DMS 273 (cell line): ENCODE data around the gene ZNF350.
A peak's percentile ranks its signal among the peaks of the same experiment; 100 is the strongest.
"Not testable (repeated sequence)": the region's sequence is repeated elsewhere in the genome, so short reads cannot be mapped to it uniquely, and the experiment has no call there.

Experiments used
- DNase-seq: peaks from one replicate; lab custom pipeline; 2025; ENCODE audit not compliant: unreplicated experiment; lab: John Stamatoyannopoulos, UW

ZNF350 gene

DNA sequence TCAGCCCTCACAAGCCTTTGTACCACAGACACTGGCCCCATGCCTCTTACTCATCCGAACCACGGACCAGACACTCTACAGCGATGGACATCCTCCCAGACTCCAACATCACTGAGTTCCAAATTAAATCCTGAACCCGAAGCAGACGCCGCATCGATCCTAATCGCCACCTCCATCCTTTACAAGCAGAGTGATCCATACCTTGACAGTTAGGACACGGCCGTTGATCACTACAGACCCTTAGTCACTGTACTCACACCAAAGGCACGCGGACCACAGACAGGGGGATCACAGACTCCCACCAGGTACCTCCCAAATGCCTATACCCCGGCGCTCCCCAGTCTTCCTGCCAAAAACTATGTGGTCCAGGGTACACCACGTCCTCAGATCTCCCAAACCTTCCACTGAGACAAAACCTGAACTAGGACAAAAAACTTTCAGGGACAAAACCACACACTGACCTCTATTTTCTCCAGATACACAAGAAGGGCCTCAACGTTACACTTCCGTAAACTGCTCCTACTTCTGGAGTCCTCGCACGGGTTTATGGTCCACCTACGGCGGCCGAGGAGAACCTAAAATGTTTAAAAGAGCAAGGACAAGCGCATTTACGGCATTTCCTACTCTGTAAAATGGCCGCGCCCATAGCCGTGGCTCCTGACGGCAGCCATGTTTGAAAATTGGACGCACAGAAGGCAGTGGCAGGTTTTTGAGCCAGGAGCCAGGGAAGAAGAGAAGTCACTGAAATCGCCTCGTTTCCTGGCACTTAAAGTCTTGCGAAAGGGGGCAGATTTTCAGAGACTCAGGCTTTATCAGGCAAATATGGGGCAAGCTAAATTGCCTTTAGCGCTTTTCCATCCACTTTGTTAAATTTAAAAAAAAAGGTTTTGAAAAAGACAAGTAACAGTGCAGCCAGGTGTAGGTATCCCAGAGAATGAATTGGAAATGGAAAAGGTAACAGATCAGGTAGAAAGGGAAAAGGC is at the start of gene ZNF350:
Gene ZNF350, minus strand, starts transcription at position 532 of the 983 bp plus-strand sequence. CDS start 12,480 bp downstream, outside the sequence.
- peak; percentile 98 for DNase-seq

DNA sequence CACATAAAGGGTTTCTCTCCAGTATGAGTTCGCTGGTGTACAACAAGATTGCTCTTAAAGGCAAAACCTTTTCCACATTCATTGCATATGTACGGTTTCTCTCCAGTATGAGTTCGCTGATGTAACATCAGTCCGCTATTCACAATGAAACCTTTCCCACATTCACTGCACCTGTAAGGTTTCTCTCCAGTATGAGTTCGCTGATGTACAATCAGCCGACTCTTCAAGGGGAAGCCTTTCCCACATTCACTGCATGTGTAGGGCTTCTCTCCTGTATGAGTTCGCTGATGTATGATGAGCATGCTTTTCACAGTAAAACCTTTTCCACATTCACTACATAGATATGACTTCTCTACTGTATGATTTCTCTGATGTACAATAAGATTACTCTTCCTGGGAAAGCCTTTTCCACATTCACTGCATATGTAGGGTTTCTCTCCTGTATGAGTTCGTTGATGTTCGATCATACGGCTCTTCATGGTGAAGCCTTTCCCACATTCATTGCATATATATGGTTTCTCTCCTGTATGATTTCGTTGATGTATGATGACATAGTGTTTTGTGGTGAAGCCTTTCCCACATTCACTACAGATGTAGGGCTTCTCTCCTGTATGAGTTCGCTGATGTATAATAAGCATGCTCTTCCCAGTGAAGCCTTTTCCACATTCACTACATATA is 47.5 kb upstream of the ZNF350 start:
- DNase-seq: peak; percentile 14

DNA sequence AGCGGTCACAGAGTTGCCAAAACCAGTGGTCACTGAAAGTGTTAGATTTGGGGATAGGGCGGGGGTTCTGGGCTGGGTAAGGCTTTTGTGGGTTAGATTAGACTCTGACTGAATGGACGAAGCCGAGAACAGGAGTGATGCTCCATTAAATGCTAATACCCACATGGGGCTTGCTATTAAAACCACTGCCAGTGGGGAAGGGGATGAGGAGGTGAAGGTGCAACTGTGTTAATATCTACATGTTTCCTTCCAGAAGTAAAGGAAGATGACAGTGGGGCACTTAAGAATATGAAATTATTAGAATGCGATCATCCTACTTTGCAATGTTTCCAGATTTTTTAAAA is 42.1 kb upstream of the ZNF350 start:
- DNase-seq: peak; percentile 79

DNA sequence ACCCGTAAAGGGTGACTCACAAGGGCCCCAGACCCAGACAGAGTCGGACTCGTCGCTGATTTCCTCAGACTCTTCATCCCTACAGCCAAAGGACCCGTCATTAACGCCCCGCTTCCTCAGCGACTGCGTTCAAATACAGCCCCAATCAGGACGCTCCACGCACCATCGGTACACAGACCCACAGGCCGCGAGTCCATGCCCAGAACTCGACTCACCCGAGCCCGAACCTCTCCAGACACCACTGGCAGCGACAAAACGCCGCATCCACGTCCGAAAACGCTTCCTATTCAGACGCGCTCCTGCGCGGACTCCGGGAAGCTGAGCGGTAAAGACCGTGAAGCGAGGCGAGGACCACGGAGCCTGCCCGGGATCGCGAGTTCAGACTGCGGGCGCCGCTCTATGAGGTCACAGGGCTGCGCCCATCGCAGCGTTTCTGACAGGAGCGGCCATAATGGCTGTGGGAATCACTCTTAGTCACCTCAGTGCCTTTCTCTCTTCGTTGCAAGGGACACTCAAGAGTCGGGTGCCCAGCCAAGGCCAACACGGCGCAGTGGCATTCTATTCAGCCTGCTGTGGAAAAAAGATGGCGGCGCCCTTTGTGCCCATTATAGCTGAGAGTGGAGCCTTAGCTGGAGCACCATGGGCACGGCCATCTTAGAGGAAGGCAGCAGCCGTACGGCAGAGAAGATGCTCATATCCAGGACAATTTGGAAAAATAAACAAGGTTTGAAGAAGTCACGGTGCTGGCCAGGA is 41.6 kb upstream of the ZNF350 start, which contains the start of gene ZNF614:
Gene ZNF614, minus strand, starts transcription at position 353 of the 753 bp plus-strand sequence. CDS start 2,634 bp downstream, outside the sequence.
- peak; percentile 93 for DNase-seq

DNA sequence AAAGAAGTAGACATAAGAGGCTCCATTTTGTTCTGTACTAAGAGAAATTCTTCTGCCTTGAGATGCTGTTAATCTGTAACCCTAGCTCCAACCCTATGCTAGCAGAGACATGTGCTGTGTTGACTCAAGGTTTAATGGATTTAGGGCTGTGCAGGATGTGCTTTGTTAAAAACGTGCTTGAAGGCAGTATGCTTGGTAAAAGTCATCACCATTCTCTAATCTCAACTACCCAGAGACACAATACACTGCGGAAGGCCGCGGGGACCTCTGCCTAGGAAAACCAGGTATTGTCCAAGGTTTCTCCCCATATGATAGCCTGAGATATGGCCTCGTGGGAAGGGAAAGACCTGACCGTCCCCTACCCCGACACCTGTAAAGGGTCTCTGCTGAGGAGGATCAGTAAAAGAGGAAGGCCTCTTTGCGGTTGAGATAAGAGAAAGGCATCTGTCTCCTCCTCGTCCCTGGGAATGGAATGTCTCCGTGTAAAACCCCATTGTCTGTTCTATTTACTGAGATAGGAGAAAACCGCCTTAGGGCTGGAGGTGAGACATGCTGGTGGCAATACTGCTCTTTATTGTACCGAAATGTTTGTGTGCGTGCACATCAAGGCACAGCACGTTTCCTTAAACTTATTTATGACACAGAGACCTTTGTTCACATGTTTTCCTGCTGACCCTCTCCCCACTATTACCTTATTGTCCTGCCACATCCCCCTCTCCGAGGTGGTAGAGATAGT is 39.8 kb upstream of the ZNF350 start:
- not testable (repeated sequence) for DNase-seq

DNA sequence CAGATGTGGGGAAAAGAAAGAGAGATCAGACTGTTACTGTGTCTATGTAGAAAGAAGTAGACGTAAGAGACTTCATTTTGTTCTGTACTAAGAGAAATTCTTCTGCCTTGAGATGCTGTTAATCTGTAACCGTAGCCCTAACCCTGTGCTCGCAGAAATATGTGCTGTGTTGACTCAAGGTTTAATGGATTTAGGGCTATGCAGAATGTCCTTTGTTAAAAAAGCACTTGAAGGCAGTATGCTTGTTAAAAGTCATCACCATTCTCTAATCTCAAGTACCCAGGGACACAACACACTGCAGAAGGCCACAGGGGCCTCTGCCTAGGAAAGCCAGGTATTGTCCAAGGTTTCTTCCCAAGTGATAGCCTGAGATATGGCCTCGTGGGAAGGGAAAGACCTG is 37.8 kb upstream of the ZNF350 start:
- not testable (repeated sequence) for DNase-seq

DNA sequence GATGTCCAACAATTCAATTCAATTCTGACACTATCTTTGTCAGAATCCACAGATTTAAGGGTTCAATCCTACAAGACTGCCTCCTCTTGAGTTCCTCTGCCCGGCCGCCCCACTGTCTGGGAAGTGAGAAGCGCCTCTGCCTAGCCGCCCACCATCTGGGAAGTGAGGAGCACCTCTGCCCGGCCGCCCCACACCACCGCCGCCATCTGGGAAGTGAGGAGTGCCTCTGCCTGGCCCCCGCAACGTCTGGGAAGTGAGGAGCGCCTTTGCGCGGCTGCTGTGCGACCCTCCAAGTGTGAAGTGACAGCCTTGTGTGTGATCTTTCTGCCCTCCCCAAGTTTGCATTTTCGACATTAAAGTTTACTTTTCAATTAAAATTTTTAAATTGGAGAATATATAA is 35.6 kb upstream of the ZNF350 start:
- DNase-seq: no peak

DNA sequence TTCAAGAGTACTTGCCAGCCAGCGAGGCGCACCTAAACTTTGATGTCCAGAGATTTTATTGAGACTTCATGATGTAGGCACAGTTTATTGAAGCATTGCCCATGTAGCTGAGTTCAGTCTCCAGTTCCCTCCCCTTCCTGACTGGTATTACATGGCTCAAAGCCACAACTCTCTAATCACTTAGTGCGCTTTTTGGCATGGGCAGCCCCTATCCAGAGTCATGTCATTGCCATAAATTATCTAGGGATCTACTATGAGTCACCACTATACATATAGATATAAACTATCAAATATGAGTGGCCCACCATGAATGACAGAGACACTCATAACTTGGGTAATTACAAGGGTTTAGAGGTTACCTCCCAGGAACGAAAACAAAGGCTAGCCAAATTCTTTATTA is 33.9 kb upstream of the ZNF350 start:
- DNase-seq: no peak

DNA sequence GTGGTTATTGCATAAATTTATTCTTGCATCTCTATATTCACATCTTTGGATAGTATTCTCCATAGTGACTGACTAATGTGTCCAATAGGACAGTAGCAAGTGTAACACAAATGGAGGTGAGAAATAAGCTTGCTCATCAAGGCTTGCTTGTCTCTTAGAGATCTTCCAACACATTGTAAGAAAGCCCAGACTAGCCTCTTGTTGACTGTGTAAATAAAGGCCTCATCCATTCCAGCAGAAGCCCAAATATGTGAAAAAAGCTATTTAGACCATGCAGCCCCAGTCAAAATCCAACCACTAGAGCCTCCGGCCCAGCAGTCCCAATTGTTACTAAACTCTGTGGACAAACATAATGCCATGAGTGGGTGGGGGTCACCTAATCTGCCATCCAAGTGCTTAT is 24.0 kb upstream of the ZNF350 start:
- no peak for DNase-seq

DNA sequence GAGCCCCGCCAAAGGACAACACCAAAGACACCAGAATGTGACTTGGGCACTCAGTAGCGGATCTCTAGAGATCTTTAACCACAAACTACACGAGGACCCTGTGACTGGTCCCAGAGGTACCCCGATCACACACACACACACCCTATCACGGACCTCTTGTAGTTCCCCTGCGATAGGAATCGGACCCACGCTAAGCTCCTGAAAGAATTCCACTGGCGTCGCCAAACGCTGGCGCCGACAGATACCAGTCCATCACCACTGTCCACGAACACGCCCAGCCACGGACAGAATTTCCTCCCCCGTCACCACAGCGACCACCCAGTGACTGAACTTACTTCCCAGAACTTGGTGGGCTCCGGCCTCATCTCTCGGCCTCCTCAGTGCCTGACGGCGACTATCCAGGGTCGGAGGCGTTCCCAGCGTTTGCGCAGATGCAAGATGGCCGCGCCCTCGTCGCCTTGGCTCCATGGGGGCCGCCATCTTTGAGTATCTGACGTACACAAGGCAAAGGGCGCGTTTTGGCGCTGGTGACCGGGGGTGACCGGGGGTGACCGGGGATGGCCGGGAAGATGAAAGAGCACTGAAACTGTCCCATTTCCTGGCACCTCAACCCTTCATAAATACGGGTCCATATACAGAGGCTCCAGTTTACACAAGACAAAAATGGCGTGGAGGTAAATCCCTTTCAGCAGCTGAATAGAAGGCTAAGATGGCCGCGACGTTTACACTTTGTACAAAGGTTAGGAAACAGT is 21.3 kb upstream of the ZNF350 start, which contains the start of gene ZNF615:
Gene ZNF615, minus strand, starts transcription at position 406 of the 752 bp plus-strand sequence. CDS start 4,500 bp downstream, outside the sequence.
- DNase-seq: peak; percentile 96

DNA sequence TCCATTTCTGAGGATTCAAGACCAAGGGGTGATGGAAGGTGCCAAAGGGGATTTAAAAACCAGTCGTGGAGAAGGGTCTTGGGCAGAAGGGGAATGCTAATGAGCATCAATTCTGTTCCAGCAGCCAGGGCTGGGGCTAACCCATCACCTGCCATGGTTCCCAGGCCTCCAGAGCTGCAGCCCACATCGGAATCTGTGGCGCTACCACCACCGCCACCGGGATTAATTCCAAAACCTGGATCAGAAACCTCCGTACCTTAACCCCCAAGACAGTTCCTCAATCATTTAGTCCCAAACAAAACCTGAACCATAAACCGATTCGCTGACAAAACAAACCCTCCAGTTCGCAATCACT is 20.8 kb upstream of the ZNF350 start:
- DNase-seq: peak; percentile 61

DNA sequence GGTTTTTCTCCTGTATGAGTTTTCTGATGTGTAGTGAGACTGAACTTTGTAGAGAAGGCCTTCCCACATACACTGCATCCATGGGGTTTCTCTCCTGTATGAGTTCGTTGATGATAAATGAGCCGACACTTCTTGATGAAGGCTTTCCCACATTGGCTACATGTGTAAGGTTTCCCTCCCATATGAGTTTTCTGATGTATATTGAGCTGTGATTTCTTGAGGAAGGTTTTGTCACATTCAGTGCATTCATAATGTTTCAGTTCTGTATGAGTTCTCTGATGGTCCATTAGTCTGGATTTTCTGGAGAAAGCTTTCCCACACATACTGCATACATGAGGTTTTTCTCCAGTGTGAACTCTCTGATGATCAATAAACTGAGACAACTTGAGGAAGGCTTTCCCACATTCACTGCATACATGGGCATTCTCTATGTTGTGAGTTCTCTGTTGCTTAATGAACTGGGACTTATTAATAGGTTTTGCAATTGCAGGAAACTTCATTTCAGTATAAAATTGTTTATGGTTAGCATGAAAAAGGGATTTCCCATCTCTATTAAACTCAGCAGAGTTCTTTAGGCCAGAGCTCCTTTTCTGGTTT is 7.5 kb upstream of the ZNF350 start:
- no peak for DNase-seq

DNA sequence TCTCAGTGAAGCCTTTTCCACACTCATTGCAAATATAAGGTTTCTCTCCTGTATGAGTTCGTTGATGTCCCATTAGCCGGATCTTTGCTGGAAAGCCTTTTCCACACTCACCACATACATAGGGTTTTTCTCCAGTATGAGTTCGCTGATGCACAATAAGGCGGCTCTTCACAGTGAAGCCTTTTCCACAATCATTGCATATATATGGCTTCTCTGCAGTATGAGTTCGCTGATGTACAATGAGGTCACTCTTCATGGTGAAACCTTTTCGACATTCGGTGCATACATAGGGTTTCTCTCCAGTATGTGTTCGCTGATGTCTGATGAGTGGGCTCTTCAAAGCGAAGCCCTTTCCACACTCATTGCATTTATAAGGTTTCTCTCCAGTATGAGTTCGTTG is 6.8 kb upstream of the ZNF350 start:
- no peak for DNase-seq

DNA sequence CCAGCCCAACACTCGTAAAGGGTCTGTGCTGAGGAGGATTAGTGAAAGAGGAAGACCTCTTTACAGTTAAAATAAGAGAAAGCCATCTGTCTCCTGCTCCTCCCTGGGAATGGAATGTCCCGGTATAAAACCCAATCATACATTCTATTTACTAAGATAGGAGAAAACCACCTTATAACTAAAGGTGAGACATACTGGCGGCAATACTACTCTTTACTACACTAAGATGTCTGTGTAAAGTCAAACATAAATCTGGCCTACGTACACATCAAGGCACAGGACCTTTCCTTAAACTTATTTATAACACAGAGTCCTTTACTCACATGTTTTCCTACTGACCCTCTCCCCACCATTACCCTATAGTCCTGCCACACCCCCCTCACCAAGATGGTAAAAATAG is 3.3 kb downstream of the ZNF350 start:
- no peak for DNase-seq

DNA sequence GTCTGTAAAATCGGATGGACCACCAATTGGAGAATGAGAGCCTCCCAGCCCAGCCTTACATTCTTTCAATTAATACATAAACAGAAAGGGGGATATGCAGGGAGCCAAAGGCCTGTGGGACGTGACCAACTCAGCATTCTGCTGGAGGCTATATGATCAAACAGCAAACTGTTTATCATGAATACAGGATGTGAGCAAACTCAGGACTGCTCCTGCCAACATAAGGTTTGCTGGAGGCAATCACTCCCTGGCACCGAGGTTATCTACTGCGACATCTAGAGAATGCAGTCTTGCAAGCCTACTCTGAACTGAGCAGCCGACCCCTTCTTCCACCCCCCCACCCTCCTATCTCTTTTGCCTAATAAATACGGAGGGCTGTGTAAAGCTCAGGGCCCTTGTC is 5.7 kb downstream of the ZNF350 start:
- not testable (repeated sequence) for DNase-seq

DNA sequence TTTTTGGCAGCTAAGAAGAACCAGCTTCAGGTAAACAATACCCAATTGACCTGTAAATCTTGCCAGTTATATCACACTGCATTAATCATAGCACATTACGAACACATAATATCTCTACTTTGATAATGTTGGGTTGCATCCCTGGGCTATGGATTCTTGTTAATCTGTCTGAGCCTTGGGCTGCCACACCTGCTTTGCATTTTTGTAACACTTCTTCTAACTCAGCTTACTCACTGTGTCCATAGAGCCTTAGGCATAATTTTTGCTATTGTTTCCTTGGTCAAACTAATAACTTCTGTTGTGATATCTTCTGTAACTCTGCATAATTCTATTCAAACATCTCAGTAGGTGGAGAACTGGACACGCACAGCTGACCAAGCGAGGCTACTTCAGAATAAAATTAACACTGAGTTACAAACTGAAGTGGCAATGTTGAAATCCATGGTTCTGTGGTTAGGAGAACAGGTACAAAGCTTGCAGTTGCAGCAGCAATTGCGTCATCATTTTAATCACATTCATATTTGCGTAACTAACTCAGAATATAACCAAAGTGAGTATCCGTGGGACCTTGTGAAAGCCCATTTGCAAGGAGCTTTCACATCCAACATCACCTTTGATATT is 6.4 kb downstream of the ZNF350 start:
- no peak for DNase-seq

DNA sequence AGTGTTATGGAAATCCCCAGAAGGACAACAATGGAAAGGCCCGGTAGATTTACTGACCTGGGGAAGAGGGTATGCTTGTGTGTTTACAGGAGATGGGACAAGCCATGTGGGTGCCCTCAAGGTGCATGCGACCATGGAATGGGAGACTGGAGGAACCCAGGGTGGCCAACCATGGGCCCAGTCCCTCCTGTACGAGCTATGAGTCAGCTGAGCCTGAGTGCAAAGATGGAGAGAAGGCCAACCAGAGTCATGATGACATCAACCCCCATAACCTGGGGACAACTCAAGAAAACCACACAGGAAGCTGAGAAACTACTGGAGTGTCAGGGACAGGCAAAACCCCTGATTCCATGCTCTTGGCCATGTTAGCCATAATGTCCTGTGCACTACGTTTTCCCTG is 7.8 kb downstream of the ZNF350 start:
- no peak for DNase-seq

DNA sequence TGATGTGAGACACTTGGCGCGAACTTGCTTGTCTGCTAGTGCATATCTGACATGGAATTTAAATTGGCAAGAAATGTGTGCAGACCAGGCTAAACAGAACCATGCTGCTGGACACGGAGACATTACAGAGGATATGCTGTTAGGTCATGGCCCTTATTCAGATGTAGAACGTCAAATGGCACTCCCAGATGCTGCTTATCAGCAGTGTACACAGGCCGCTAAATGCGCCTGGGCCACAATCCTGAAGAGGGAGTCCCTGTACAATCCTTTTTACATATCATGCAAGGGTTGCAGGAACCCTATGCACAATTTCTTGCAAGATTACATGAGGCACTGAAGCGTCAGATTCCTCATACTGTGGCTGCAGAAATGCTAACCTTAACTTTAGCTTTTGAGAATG is 9.3 kb downstream of the ZNF350 start:
- no peak for DNase-seq

DNA sequence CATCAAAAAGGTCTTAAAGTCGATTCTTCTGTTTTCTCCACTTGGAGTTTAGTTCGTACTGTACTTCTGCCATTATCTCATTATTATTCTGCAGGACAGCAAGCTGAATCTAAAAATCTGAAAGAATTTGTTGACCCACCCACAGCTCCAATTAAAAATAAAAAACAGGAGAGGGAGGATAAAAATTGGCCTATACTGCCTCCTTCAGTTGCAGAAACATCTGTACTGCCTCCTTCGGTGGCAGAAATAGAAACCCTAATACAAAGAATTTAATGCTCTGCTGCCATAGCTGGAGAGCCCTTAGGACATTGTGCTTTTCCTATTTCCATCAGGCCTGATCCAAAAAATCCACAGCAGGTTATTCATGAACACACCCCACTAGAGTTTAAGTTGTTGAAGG is 9.8 kb downstream of the ZNF350 start:
- no peak for DNase-seq
